ENCODE results near the gene CDADC1.

Gene CDADC1

DNA sequence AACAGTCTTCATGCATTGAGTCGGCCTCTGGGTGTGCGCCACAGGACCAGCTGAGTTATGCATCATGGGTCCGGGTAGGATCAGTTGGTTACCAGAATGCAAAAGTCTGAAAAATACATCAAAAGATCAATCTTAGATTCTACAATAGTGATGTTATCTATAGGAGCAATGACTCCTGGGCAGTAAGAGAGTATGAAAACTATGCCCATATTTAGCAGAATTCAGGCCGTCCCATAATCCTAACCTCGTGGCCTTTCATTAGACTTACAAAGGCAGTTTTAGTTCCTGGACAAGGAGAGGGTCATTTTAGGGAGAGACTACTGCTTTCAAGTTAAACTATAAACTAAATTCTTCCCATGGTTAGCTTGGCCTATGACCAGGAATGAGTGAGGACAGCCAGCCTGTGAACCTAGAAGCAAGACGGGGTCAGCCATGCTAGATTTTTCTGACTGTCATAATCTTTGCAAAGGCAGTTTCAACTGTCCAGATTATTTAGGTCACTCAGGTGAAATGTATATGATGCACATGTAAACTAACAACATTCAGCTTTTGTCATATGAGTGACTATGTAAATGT is 11.8 kb upstream of the CDADC1 start:
- no peak for DNase-seq (ENCODE audit: low read depth)
- H3K4me3 ChIP-seq (ENCODE audit: control insufficient read depth, low read depth, low read length): no peak overlapping the region
- TF ChIP-seq CTCF (IDR thresholded peaks at IDR 0.05; ENCODE audit: control insufficient read depth, insufficient read depth, low read depth, low read length, missing control alignments): no peak

- no peak for DNase-seq (ENCODE audit: low read depth)
- H3K4me3 ChIP-seq (ENCODE audit: control insufficient read depth, low read depth, low read length): no peak overlapping the region
- TF ChIP-seq CTCF (IDR thresholded peaks at IDR 0.05; ENCODE audit: control insufficient read depth, insufficient read depth, low read depth, low read length, missing control alignments): no peak
Observed at GRCh38 chr13:49238621-49239020, 9.1 kb upstream of the CDADC1 start.

DNA sequence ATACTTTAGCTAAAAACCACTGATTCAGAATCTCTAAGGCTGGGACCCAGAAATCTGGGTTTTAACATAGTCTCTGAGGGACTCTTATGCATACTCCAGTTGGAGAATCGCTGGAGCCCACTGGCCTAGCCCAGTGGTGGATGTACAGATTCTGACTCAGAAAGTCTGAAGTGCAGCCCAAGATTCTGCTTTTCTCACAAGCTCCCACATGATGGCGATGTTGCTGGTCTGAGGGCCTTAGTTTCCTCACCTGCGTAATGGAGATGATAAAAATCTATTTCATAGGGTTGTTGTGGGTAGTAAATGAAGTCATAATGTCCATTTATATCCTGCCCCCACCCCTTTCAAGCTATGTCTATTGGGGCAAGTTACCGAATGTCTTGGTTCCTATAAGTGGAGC is 7.7 kb upstream of the CDADC1 start:
- no peak for DNase-seq (ENCODE audit: low read depth)
- H3K4me3 ChIP-seq (ENCODE audit: control insufficient read depth, low read depth, low read length): no peak overlapping the region
- TF ChIP-seq CTCF (IDR thresholded peaks at IDR 0.05; ENCODE audit: control insufficient read depth, insufficient read depth, low read depth, low read length, missing control alignments): peak; percentile 63

DNA sequence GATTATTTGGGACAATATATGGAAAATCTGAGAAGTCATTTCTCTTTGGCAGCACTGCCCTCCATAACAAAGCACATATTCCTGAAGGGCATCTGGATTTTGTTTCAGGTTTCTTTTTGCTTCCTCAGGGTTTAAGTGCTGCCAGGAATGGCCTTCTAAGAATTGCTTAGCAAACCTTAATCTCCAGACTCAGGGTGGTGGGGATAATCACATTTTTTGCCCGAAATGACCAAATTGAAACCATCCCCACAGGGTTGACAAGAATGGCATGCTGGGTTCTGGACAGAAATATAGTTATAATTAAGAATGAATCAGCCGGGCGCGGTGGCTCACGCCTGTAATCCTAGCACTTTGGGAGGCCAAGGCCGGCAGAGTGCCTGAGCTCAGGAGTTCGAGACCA is 6.4 kb upstream of the CDADC1 start:
- no peak overlapping the region for H3K4me3 ChIP-seq (ENCODE audit: control insufficient read depth, low read depth, low read length)
- no peak for DNase-seq (ENCODE audit: low read depth)
- no peak for TF ChIP-seq CTCF (IDR thresholded peaks at IDR 0.05; ENCODE audit: control insufficient read depth, insufficient read depth, low read depth, low read length, missing control alignments)

- TF ChIP-seq CTCF (IDR thresholded peaks at IDR 0.05; ENCODE audit: control insufficient read depth, insufficient read depth, low read depth, low read length, missing control alignments): no peak
- H3K4me3 ChIP-seq (ENCODE audit: control insufficient read depth, low read depth, low read length): no peak overlapping the region
- no peak for DNase-seq (ENCODE audit: low read depth)
Observed at GRCh38 chr13:49245101-49245500, 2.6 kb upstream of the CDADC1 start.

DNA sequence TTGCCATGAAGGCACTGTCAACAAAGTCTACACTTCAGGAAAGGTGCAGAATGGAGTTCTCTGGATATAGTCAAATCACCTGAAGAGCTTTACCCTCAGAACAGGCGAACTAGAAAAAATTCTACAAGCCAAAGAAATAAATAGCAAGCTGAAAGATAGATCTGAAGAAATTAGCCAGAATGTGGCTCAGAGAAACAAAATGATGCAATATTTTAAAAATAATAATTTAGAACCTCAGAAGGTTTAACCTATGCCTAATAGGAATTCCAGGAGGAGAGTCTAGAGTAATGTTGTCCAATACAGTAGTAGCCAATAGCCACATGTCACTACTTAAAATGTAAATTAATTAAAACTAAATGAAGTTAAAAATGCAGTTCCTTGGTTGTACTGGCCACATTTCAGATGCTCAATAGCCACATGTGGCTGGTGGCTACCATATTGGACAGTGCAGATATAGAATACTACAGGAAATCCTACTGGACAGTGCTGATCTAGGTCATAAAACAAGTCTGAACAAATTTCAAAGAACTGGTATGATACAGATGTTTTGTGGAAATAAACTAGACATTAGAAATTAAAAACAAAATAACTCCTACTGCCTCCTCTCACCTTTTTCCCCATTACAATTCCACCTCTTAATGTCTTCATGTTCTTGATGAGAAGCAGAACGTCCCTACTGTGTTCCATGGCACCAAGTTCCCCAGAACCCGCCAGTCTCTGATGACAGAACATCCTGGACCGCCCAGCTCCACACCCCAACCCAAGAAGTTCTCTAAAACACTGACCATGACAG is 679 bp upstream of the CDADC1 start:
- no peak for DNase-seq (ENCODE audit: low read depth)
- no peak for TF ChIP-seq CTCF (IDR thresholded peaks at IDR 0.05; ENCODE audit: control insufficient read depth, insufficient read depth, low read depth, low read length, missing control alignments)
- H3K4me3 ChIP-seq (ENCODE audit: control insufficient read depth, low read depth, low read length): peak overlapping the region; percentile 68

All from AG09309 (cell line).